AG09319 (cell line): Measurements from ENCODE around the gene ERVW-1.
A peak's percentile ranks its signal among the peaks of the same experiment; 100 is the strongest.

ENCODE experiments used
- DNase-seq: peaks from one replicate; pipeline ENCODE4 v3.0.0-alpha.2; 2010; ENCODE audit warnings: low read depth; ENCODE audit errors: extremely low read depth
- CTCF ChIP-seq: IDR thresholded peaks from 2 replicates; pipeline ENCODE4 v1.5.1; 2011; ENCODE audit warnings: low read depth, mild to moderate bottlenecking, inconsistent platforms, low read length, moderate library complexity

Gene ERVW-1

GRCh38 chr7:92464515-92464914 is 13.2 kb downstream of the ERVW-1 start:
- TF ChIP-seq CTCF: no peak
- DNase-seq: no peak

GRCh38 chr7:92462560-92462959 is 15.2 kb downstream of the ERVW-1 start:
- no peak for TF ChIP-seq CTCF
- no peak for DNase-seq

- DNase-seq: no peak
- peak; percentile 80 for TF ChIP-seq CTCF
These were observed 16.4 kb downstream of the ERVW-1 start for GRCh38 chr7:92461027-92462003.

- no peak for DNase-seq
These were observed 17.2 kb downstream of the ERVW-1 start for GRCh38 chr7:92460510-92460909.

GRCh38 chr7:92460109-92460508 is 17.6 kb downstream of the ERVW-1 start:
- no peak for DNase-seq
- TF ChIP-seq CTCF: no peak

More at GRCh38 chr7:92460510-92460909, 17.2 kb downstream of the ERVW-1 start:
- TF ChIP-seq CTCF: no peak

GRCh38 chr7:92456236-92456635 is 21.5 kb downstream of the ERVW-1 start:
- no peak for TF ChIP-seq CTCF

GRCh38 chr7:92451645-92452044 is 26.1 kb downstream of the ERVW-1 start:
- no peak for DNase-seq
- no peak for TF ChIP-seq CTCF

More at GRCh38 chr7:92456236-92456635, 21.5 kb downstream of the ERVW-1 start:
- no peak for DNase-seq
